RWPE1 (cell line): ENCODE results near the gene PIK3R6.

Experiments
- CTCF ChIA-PET: fragments of 350-600 bp; sonication (Branson Sonifier 250); formaldehyde crosslinking; extraction: SDS; loops from one replicate; lab custom pipeline; 2021; lab: Yijun Ruan, JAX
- POLR2A ChIA-PET: fragments of 400-600 bp; formaldehyde crosslinking; extraction: SDS; loops from one replicate; lab custom pipeline; 2020; ENCODE audit warnings: antibody characterized with exemption; ENCODE audit not compliant: low non-redundant PET; lab: Yijun Ruan, JAX
- DNase-seq: peaks from one replicate; pipeline ENCODE4 v3.0.0; 2012; ENCODE audit warnings: low spot score
- H3K27ac ChIP-seq: fragments of 450-650 bp; 2 replicates; pipeline ENCODE4 v1.5.1; 2017
- CTCF ChIP-seq: fragments of 450-650 bp; conservative IDR thresholded peaks from 2 replicates; pipeline ENCODE4 v1.5.1; 2017; ENCODE audit warnings: low read depth, mild to moderate bottlenecking

PIK3R6 gene

DNA sequence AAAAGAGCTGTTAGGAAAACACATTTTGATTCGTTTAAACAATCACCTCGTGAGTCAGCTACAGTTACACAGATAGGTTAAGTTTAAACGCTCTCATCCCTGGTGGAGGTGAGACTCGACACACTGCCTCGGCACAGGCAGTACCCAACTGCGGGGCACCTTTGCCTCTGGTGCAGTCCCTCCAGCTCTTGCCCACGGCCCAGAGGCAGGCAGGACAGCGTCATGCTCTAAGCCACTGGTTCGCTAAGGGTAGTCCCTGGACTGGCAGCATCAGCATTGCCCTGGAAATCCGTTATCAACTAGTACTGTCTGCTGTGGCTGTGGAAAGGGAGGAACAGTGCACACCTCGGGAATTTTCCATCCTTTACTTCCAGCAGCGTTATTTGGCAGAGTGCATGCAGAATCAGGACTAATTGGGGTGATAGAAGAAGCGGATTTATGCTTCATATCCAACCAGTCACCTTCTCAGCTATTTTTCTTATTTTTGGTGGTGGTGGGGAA, 3.7 kb upstream of the PIK3R6 start:
- no peak for TF ChIP-seq CTCF
- no peak overlapping the region for H3K27ac ChIP-seq
- POLR2A ChIA-PET: no interaction called here
- CTCF ChIA-PET: interaction anchor here (1.0 kb wide), 1 partner anchor 25 kb away, joined by 3 read pairs; no protein-coding TSS in a partner anchor
- DNase-seq: no peak

GRCh38 chr17:8870406-8871040, 3.0 kb upstream of the PIK3R6 start:
- TF ChIP-seq CTCF: no peak
- no peak for DNase-seq
- H3K27ac ChIP-seq: no peak overlapping the region
- ChIA-PET POLR2A (no interaction called here), CTCF (no interaction called here)

- no peak for TF ChIP-seq CTCF
- no peak for DNase-seq
- POLR2A ChIA-PET: no interaction called here
- no peak overlapping the region for H3K27ac ChIP-seq
- CTCF ChIA-PET: no interaction called here
These were observed 1.8 kb upstream of the PIK3R6 start for GRCh38 chr17:8869114-8869815.

GRCh38 chr17:8868529-8868951, 1.1 kb upstream of the PIK3R6 start:
- DNase-seq: no peak
- CTCF ChIA-PET: interaction anchor here (0.6 kb wide), 2 partner anchors 50 to 1792 kb away, joined by 3 read pairs; no protein-coding TSS in a partner anchor
- POLR2A ChIA-PET: no interaction called here
- no peak for TF ChIP-seq CTCF
- no peak overlapping the region for H3K27ac ChIP-seq

DNA sequence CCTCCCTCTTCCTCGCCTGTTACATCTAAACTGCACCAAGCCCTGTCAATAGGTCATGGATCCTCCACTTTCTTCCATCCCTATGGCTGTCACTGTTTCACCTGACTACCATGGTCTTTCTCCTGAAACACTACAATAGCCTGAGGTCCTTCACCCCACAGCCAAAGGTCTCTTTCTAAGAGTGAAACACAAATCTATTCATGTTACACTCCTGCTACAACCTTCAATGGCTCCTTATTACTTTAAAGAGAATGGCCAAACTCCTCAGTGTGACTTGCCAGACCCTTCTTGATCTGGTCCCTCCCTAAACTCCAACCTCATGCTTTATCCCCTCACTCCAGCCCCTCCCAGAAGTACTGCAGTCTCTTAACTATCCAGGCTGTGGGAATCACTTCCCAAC, 618 bp upstream of the PIK3R6 start:
- POLR2A ChIA-PET: no interaction called here
- no peak for DNase-seq
- CTCF ChIA-PET: interaction anchor here (0.5 to 0.6 kb wide), 3 partner anchors 9 to 1793 kb away, joined by 3 read pairs; no protein-coding TSS in a partner anchor
- no peak overlapping the region for H3K27ac ChIP-seq
- TF ChIP-seq CTCF: no peak

- CTCF ChIA-PET: interaction anchor here (0.6 kb wide), 1 partner anchor 32 kb away, joined by 5 read pairs; no protein-coding TSS in a partner anchor
- POLR2A ChIA-PET: no interaction called here
- no peak for TF ChIP-seq CTCF
- H3K27ac ChIP-seq: no peak overlapping the region
- no peak for DNase-seq
These were observed 1.7 kb downstream of the PIK3R6 start for GRCh38 chr17:8865811-8866210.
